NCI-H2107 treated with DMSO at 0.1 percent for 48 hours (cell line): ENCODE data around the gene BCS1L.

Experiments
- DNase-seq: peaks from one replicate; lab custom pipeline; 2025; ENCODE audit not compliant: unreplicated experiment; lab: John Stamatoyannopoulos, UW

BCS1L gene

DNA sequence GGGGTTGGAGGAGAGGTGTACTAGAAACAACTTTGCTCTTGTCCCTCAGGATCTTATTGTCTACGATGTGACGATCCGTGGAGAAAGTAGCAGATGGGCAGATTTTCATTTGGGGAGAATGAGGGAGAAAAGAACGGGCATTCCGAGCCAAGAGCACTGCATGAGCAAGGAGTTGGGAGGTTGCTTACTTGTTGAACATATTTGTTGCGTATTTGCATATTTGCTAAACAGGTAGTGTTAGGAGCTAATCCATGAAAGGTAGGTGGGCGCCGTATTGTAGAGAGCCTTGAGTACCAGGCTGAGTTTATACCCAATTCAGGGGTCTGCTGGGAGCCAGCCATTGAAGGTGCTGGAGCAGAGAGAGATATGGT lies 490 bp downstream of the BCS1L start:
- no peak for DNase-seq

DNA sequence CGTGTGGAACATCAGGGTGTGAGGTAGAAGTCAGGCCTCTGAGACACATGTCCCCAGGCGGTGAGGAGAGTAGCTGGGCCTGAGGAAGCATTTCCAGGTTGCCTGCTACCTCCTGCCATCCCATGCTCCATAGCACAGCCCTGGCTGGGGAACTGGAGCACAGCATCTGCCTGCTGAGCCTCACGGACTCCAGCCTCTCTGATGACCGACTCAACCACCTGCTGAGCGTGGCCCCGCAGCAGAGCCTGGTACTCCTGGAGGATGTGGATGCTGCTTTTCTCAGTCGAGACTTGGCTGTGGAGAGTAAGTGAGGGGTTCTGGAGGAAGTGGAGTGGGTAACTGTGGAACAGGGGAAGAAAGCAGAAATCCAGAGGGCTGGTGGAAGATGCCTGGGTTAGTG lies 2.9 kb downstream of the BCS1L start:
- DNase-seq: no peak

DNA sequence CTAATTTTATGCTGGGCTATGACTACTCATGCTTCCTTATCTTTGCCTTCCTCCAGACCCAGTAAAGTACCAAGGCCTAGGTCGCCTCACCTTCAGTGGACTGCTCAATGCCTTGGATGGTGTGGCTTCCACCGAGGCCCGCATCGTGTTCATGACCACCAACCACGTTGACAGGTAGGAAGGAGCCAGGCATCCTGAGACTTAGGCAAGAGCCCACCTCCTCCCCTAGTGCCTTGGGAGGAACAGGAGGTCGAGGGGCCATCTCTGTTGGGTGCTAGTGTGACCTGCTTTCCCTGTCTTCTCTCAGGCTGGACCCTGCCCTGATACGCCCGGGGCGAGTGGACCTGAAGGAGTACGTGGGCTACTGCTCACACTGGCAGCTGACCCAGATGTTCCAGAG lies 3.3 kb downstream of the BCS1L start:
- no peak for DNase-seq

DNA sequence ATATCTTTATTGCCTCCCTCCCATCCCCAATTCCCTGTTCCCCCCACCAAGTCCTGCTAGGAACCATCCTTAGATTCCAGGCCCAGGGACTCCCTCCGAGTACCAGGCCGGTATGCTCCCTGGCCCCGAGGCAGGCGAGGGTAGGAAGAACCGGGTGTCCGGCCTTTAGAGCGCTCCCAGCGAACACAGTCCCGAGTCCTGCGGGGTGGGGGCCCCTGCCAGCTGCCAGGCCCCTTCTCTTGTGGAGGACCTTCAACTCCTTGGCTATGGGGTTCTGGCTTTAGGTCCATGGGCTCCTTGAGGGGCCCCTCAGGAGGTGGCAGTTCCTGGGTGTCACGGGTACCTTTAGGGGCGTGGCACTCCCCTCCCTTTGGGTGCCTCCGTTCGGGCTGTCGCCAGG lies 4.4 kb downstream of the BCS1L start:
- no peak for DNase-seq

DNA sequence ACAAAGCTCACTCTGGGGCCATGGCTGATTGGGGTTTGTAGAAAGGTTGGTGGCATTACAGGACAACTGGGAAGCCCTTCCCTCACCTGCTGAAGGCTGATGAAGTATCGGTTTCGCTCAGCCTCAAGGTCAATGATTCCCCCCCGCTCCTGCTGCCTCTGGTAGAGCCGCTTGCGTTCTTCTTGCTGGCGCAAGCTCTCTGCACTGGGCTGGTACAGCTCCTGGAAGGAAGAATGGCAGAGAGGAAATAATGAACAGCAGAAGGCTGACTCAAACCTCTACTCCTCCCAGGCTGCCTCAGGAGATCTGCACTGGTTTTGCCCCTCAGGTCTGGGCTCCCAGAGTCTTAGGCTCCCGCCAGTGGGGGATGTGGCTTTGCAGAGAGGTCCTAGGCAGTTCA lies 5.2 kb downstream of the BCS1L start:
- no peak for DNase-seq

DNA sequence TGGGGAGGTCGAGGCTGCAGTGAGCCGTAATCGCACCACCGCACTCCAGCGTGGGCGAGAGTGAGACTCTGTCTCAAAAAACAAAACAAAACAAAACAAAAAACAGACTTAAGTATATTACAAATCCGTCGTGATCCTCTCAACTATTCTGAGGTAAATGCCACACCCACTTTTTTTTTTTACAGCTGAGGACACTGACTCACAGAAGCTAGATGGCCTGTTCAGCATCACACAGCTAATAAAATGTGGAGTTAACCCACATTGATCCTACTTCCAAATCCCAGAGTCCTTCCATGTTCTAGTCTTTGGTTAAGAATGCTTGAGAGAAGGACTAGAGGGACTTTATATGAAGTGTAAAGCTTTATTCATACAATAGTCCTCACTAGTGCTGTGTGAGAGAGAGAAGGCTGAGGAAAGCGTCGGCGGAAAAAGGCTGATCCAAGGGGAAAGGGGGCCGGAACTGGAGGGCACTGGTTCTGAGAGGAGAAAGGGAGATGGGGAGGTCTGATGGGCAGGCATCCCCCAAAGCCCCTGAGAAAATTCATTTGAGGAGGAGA lies 11.7 kb downstream of the BCS1L start:
- DNase-seq: no peak

DNA sequence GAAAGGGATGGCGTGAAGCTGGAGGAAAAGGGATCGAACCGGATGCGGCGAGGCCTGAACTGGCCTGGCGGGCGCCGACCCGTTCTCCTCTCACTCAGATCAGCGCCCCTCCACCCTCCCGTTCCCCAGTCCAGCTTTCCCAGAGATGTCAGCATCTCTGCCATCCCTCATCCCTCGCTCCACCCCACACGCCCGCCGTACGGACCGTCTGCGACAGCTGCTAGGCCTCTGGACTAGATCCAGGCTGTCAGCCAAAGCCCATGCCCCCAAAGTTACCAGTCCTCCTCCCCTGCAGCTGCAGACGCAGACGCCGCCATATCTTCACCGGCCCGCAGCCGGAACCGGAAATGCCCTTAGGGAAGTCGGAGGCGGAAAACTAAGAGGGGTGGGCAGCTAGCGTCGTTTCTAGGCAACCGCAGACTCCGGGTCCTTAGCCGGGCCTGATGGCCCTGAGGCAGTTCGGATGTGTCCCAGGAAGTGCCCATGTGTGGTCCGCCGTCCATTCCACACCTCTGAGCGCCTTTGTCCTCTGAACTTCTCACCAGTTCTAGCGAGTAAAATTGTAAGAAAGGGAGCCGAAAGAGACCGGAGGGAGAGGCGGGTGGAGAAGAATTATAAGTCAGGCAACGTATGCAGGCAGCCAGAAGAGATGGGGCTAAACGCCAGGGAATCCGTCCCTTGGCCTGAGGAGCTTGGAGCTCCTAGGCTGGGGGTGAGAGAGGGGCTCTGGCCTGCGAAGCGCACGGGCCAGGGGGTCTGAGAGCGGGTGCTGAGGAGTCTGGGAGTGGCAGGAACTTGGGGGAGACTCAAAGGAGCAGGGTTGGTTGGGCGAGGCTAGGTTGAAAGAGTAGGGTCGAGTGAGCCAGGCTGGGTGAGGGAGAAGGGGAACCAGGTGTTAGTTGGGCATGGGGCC lies 12.4 kb downstream of the BCS1L start, which contains the start of the genes RNF25 and STK36:
Gene RNF25, minus strand, starts transcription at position 349 of the 913 bp plus-strand sequence. Its CDS starts 32 bp downstream, at position 317.
Gene STK36, plus strand, starts transcription at position 433 of the 913 bp plus-strand sequence. CDS start 744 bp downstream, outside the sequence.
- DNase-seq: peak; percentile 80

DNA sequence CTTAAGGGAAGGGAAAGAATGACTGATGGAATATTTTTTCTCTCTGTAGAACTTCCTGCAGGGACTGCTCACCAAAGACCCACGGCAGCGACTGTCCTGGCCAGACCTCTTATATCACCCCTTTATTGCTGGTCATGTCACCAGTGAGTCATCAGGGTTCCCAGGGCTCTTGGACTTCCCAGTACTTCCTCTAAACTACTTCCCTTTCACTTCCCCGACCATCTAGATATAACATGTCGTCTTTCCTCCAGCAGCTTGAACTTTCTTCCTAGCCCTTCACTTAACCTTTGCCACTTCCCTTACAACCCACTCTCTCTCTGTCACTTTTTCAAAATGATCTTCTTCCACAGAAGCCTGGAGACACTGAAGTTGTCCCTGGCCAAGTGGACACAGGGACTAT lies 19.6 kb downstream of the BCS1L start:
- no peak for DNase-seq

DNA sequence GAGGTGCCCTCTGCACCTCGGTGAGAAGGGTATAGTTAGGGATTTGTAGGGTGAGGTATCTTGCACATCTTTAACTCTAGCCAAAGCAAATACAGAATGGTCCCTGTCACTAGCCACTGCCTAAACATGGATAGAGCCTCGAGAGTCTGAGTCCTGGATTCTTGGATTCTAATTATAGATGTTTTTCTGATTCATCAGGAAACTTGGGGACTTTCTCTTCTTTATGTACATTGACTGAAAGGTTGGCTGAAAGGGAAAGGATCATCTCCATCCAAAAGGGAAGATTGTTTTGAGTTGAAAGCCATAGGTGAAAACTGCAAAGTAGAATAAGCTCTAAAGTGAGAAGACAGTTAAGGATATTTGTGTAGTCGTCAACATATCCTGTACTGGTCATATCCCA lies 20.6 kb downstream of the BCS1L start:
- no peak for DNase-seq

DNA sequence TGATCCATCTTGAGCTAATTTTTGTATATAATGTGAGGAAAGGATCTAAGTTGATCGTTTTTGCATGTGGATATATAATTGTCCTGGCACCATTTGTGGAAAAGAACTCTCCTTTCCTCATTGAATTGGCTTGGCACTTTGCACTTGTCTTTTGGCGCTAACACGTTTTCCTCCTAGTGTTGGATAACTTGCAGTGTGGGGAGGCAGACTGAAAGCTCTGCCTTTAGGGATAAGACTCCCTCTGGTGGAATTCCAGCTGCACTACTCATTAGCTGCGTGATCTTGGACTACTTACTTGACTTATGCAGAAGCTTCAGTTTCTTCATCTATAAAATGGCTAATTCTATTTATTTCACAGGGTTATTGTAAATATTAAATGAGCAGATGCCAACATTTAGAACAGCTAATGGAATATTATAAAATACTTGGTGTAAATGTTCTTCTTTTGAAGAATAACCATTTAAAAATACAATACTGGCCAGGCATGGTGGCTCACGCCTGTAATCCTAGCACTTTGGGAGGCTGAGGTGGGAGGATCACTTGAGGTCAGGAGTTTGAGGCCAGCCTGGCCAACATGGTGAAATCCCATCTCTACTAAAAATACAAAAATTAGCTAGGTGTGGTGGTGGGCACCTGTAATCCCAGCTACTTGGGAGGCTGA lies 28.0 kb downstream of the BCS1L start:
- peak; percentile 38 for DNase-seq

DNA sequence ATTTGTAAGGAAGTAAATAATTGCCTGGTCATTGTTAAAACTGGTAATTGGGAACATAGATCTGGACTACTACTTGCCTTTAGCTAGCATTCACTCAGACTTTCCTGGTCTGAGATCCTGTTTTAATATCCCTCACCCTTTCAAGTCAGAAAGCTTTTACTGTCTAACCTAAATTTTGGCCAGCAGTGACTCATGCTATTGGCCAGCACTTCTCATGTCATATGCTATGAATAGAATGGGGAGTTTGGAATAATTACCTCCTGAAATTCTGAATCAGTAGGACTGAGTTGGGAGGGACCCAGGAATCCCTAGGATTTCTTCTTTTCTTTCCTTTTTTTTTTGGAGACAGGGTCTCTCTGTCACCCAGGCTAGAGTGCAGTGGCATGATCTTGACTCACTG lies 31.8 kb downstream of the BCS1L start:
- DNase-seq: no peak

DNA sequence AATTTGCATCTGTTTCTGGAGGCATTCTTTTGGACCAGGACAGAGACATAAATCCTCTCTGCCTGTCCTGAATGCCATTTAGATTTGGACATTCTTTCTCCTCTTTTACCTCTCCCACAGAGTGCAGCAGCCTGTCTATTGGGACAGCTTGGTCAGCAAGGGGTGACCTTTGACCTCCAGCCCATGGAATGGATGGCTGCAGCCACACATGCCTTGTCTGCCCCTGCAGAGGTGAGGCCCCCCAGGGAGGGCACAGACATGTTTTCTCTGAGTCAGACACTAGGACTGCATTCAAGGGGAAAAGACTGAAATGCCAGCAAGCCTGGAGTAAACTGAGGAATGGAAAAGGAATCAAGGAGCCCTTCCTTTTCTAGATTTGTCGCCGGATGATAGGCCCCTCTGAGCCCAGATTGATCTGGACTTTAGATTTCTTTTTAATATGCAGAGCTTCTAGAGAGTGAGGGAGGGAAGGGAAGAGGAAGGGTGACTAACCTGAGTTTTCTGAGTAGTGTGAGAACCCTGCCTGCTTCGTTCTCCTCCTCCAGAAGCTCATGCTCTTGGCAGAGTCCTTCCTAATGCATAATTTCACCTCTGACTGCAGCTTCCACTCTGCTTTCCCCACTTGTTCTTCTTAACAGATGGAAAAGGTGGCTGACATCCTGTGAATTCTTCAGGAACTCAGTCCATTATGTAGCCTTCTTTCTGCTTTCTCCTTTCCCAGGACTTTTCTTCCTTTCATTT lies 35.1 kb downstream of the BCS1L start:
- DNase-seq: no peak

DNA sequence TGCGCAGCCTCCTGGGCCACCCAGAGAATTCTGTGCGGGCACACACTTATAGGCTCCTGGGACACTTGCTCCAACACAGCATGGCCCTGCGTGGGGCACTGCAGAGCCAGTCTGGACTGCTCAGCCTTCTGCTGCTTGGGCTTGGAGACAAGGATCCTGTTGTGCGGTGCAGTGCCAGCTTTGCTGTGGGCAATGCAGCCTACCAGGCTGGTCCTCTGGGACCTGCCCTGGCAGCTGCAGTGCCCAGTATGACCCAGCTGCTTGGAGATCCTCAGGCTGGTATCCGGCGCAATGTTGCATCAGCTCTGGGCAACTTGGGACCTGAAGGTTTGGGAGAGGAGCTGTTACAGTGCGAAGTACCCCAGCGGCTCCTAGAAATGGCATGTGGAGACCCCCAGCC lies 39.4 kb downstream of the BCS1L start:
- no peak for DNase-seq

DNA sequence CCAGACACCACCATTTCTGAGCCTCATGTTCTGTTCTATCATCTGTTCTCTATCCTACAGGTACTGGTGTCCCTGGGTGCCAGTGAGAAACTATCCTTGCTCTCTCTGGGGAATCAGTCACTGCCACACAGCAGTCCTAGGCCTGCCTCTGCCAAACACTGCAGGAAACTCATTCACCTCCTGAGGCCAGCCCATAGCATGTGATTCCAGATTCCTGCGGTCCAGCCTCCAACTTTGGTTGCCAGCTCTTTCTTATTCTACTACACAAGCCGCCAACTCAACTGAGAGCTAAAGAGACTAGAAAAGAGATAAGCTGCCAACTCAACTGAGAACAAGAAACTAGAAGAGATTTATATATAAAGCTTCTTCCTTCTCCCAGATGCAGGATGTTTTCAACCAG lies 42.3 kb downstream of the BCS1L start:
- no peak for DNase-seq

DNA sequence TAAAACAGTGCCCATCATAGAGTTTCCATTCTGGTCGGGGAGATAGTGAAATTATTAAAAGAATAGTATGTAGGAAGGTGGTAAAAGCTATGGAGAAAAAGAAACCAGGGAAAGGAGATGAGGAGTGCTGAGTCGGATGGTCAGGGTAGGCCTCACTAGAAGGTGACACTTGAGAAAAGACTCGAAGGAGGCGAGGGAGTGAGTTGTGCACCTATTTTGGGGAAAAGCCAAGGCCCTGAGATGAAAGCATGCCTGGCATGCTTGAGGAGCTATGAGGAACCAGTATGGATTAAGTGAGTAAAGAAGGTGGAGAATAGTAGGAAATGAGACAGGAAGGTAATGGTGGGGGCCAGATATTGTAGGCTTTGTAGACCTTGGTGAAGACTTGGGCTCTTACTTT lies 43.9 kb downstream of the BCS1L start:
- no peak for DNase-seq

DNA sequence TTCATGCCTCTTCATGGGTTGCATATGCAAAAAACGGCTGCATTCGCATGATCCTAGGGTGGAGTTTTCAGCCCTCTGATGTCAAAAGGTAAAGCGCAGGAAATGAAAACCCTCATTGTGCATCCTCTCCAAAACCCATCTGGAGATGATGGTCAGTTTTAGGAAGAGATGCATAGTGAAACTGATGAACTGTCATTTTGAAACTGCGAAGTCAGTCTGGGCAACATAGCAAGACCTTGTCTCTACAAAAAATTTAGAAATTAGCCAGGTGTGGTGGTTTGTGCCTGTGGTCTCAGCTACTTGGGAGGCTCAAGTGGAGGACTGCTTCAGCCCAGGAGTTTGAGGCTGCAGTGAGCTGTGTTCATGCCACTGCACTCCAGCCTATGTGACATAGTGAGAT lies 48.6 kb downstream of the BCS1L start:
- DNase-seq: no peak

DNA sequence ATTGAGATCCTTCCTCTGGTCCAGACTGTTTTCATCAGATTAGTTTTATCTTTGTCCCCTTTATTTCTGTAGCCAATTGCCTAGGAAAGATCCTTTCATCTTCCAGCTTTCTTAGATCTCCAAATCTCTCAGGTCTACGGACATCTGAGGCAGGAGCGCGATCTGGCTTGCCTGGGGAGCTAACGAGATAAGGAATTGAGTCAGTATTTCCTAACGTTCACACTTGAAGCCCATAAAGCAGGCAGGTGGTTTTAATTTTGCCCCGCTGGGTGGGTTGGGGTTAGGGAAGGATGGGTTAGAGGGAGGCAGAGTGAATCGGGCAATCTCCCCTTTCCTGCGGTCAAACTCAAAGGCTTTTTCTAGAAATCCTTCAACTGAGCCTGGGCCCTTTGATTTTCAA lies 50.4 kb downstream of the BCS1L start:
- DNase-seq: no peak

DNA sequence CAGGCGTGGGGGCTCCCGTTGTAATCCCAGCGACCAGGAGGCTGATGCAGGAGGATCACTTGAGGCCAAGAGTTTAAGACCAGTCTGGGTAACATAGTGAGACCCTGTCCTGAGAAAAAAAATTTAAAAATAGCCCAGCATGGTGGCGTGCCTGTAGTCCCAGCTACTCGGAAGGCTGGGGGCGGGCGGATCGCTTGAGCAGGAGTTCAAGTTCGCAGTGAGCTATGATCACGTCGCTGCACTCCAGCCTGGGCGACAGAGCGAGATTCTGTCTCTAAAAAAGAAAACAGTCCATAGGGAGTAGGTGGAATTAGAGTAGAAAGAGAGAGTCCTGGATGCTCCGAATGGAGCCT lies 50.8 kb downstream of the BCS1L start:
- no peak for DNase-seq

DNA sequence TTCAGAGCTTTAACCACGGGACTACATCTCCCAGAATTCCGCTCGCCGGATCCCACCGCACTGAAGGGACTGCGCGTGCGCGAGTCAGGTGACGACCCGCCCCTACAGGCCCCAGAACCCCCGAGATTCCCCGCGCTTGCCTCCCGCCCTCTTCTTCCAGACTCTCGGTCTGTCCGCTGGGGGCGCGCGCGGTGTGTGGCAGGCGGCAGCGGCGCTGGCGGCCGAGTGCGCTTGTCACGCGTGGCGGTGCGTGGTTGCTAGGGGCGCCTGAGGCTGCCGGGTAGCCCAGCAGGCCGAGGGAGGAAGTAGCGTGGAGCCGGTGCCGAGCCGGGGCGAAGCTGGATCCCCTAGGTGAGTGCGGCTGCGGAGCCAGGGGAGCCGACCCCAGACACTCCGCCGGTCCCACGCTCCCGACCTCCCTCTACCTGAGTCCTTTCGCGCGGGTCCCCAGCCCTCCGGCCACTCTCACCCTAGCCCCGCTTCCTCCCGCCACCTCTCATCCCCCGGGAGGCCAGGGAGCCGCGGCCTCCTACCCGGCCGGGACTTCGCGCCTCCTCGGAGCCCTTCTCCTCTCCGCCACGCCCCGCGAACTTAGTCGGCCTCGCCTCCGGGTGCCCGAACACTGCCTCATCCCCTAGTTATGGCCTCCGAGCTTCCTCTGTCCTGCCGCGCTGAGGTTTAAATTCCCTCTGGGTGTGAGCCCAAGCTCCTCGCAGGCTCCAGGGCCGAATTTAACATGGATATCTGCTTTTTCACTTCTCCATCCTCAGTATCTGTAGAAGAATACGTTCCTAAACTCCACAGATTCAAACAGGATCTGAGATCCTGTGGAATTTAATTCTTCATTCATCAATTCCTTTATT lies 51.4 kb downstream of the BCS1L start, which contains the start of gene TTLL4:
Gene TTLL4, plus strand, starts transcription at position 149 of the 863 bp plus-strand sequence. CDS start 26,842 bp downstream, outside the sequence.
- peak; percentile 77 for DNase-seq

DNA sequence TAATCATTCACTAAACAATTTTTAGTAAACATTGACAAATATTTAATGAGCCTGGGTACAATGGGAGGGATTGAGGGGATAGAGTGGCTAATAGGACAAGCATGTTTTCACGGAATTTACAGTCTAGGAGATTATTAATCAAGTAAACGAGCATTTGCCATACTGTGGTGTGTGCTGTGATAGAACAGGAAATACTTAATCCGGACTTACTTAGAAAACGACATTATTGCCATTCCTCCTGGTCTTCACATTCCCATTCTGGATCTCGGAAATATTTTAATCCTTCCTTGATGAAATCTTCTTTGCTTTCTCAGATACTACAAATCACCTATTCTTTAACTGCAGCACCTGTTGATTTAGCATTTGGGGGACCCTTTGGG lies 52.1 kb downstream of the BCS1L start:
- DNase-seq: no peak
